Stimulated activated CD8-positive, alpha-beta memory T cell treated with anti-CD3 and anti-CD28 coated beads, Interleukin-7, amount 100 ng/mL, for 1 hour (primary cell): ENCODE results near the gene TEX12.
"Not testable (repeated sequence)": the region's sequence is repeated elsewhere in the genome, so short reads cannot be mapped to it uniquely, and the experiment has no call there.

ENCODE experiments used
- DNase-seq, 2 donors: peaks; one replicate each; pipeline ENCODE4 v3.0.0-alpha.2; 2020; ENCODE audit warnings: low read depth in 2 of 2

The TEX12 gene

GRCh38 chr11:112167145-112167544, at the start of gene TEX12:
TSS of gene TEX12 (plus strand) at chr11:112167372. CDS start at chr11:112169269, 1,897 bp downstream.
- DNase-seq: no peak

- no peak for DNase-seq
These were observed 49.0 kb upstream of the TEX12 start for GRCh38 chr11:112118176-112118575.

- no peak for DNase-seq
These were observed 45.1 kb upstream of the TEX12 start for GRCh38 chr11:112121981-112122615.

- DNase-seq: no peak
These were observed 44.0 kb upstream of the TEX12 start for GRCh38 chr11:112123129-112123528.

GRCh38 chr11:112127056-112127455, 40.1 kb upstream of the TEX12 start:
- no peak for DNase-seq

- DNase-seq: no peak
These were observed 38.6 kb upstream of the TEX12 start for GRCh38 chr11:112128483-112129121.

- no peak for DNase-seq
These were observed 37.5 kb upstream of the TEX12 start for GRCh38 chr11:112129656-112130055.

GRCh38 chr11:112132737-112133136, 34.4 kb upstream of the TEX12 start:
- DNase-seq: no peak

- no peak for DNase-seq
These were observed 32.7 kb upstream of the TEX12 start for GRCh38 chr11:112134473-112134872.

- no peak for DNase-seq
These were observed 23.6 kb upstream of the TEX12 start for GRCh38 chr11:112143597-112143996.

- no peak for DNase-seq
These were observed 16.7 kb upstream of the TEX12 start for GRCh38 chr11:112150517-112150916.

GRCh38 chr11:112156153-112156955, 10.8 kb upstream of the TEX12 start:
- no peak for DNase-seq

- DNase-seq: no peak
These were observed 10.0 kb upstream of the TEX12 start for GRCh38 chr11:112156956-112157766.

- DNase-seq: no peak
These were observed 7.8 kb upstream of the TEX12 start for GRCh38 chr11:112159098-112160065.

- no peak for DNase-seq
These were observed 6.9 kb upstream of the TEX12 start for GRCh38 chr11:112160091-112160848.

GRCh38 chr11:112161012-112161411, 6.2 kb upstream of the TEX12 start:
- no peak for DNase-seq

- DNase-seq: not testable (repeated sequence)
These were observed 5.0 kb upstream of the TEX12 start for GRCh38 chr11:112162200-112162599.

GRCh38 chr11:112162761-112163546, 4.2 kb upstream of the TEX12 start:
- DNase-seq: no peak
